Panc1 (cell line): Measurements from ENCODE around the gene BMP2K.

Experiments
- CTCF ChIP-seq: fragments of 450-650 bp; IDR thresholded peaks from 2 replicates; pipeline ENCODE4 v1.5.1; 2017; ENCODE audit warnings: mild to moderate bottlenecking
- POLR2AphosphoS5 ChIP-seq: IDR thresholded peaks from 2 replicates; pipeline ENCODE4 v1.6.1; 2012; ENCODE audit warnings: mild to moderate bottlenecking, low read depth, low read length, moderate library complexity
- REST ChIP-seq, 2 experiments: IDR thresholded peaks; 2 replicates each; pipeline ENCODE4 v1.6.1; 2011 to 2012; ENCODE audit warnings: low read depth in 2 of 2, control low read depth in 1 of 2, low read length in 1 of 2, mild to moderate bottlenecking in 1 of 2, moderate library complexity in 1 of 2; ENCODE audit not compliant: insufficient read depth in 1 of 2

DNA sequence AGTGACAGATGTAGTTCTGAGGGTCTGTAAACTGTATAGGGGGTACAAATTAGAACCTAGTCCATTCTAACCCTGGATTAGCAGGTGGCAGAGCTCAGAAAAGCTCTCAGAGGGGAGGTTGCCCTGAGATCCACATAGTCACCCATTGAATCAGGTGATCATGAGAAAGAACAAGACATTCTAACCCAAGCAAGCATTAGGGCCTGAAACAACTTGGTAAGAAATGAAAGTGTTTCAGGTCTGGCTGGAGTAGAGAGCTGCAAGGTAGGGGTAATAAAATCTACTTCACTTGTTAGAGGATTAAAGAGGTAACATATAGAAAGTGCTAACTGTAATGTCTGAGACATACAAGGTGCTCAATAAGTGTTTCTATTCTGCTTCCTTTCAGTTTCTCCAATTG lies 8.8 kb upstream of the BMP2K start:
- no peak for TF ChIP-seq CTCF
- TF ChIP-seq REST (IDR thresholded peaks at IDR 0.05; ENCODE audit: insufficient read depth in 1 of 2, low read depth in 2 of 2, low read length in 1 of 2): no peak
- no peak for TF ChIP-seq POLR2AphosphoS5
